Right atrium auricular region (tissue), 2 donors: ENCODE results near the gene ENPP6. TPM values are rescaled to one million over a fixed set of nuclear protein-coding genes. Genes with fewer than 3 reads are reported as not detected.

Experiments used
- DNase-seq: peaks from one replicate; pipeline ENCODE4 v3.0.0-alpha.2; 2019; ENCODE audit warnings: low spot score
- H3K27ac ChIP-seq, 2 donors: fragments of 200-600 bp; sonication (generic); 1 replicate in 1 of 2; 2 replicates in 1 of 2; pipeline ENCODE4 v1.5.1; 2016 to 2019
- H3K27me3 ChIP-seq, 2 donors: fragments of 200-600 bp; sonication (generic); one replicate each; pipeline versions ENCODE4 v1.5.1 to v1.6.0; 2017 to 2019
- H3K36me3 ChIP-seq: fragments of 200-600 bp; sonication (generic); one replicate; pipeline ENCODE4 v1.5.1; 2016
- H3K4me1 ChIP-seq, 2 donors: fragments of 200-600 bp; sonication (generic); one replicate each; pipeline versions ENCODE4 v1.5.1 to v1.6.0; 2017 to 2019
- H3K4me3 ChIP-seq, 2 donors: fragments of 200-600 bp; sonication (generic); 1 replicate in 1 of 2; 2 replicates in 1 of 2; pipeline ENCODE4 v1.5.1; 2017 to 2019; ENCODE audit warnings: mild to moderate bottlenecking in 1 of 2, moderate library complexity in 1 of 2
- H3K9me3 ChIP-seq, 2 donors: fragments of 200-600 bp; sonication (generic); one replicate each; pipeline ENCODE4 v1.5.1; 2019
- CTCF ChIP-seq, 2 donors: fragments of 200-600 bp; sonication (generic); IDR thresholded peaks; one replicate each; pipeline ENCODE4 v1.5.1; 2019; ENCODE audit warnings: antibody characterized with exemption in 2 of 2
- total RNA-seq, 2 donors: library from RNA; depleted of rRNA; stranded (reverse); fragments of >200 nt; gene quantifications; one replicate each; pipeline ENCODE4 v1.1.0, GENCODE V29; 2016

Gene ENPP6
- total RNA-seq, 2 donors from 2014 or later: not detected

GRCh38 chr4:184046148-184046547, 171.5 kb downstream of the ENPP6 start:
- Histone ChIP-seq H3K27me3 (no peaks in the 10 kb centered on the region), H3K9me3 (peaks cover 0 to 28% of the 10 kb centered on the region in 2 donors), H3K4me3 (no peak overlapping the region), H3K4me1 (no peaks in the 10 kb centered on the region), H3K27ac (no peak overlapping the region), H3K36me3 (no peaks in the 10 kb centered on the region)
- no peak for DNase-seq
- no peak for TF ChIP-seq CTCF (IDR thresholded peaks at IDR 0.05)

- Histone ChIP-seq H3K27me3 (no peaks in the 10 kb centered on the region), H3K4me3 (no peak overlapping the region), H3K36me3 (no peaks in the 10 kb centered on the region), H3K4me1 (no peaks in the 10 kb centered on the region), H3K27ac (no peak overlapping the region), H3K9me3 (peaks cover 0 to 15% of the 10 kb centered on the region in 2 donors)
- no peak for TF ChIP-seq CTCF (IDR thresholded peaks at IDR 0.05)
- DNase-seq: no peak
These were observed 176.5 kb downstream of the ENPP6 start for GRCh38 chr4:184041156-184041555.

GRCh38 chr4:184039963-184040383, 177.7 kb downstream of the ENPP6 start:
- TF ChIP-seq CTCF (IDR thresholded peaks at IDR 0.05): no peak
- H3K36me3 ChIP-seq: no peaks in the 10 kb centered on the region
- no peaks in the 10 kb centered on the region for H3K27me3 ChIP-seq
- no peaks in the 10 kb centered on the region for H3K4me1 ChIP-seq
- DNase-seq: no peak
- H3K9me3 ChIP-seq: peaks cover 0 to 3% of the 10 kb centered on the region in 2 donors
- peak overlapping the region in 1 of 2 donors; percentile 17 for H3K4me3 ChIP-seq
- no peak overlapping the region for H3K27ac ChIP-seq
